Sigmoid colon (tissue), 4 donors: ENCODE data around the gene TMPRSS5.

Source experiments
- CTCF ChIP-seq, 4 experiments: fragments of 450-650 bp in 3 of 4; fragments of 200-600 bp in 1 of 4; IDR thresholded peaks; one replicate each; pipeline ENCODE4 v1.5.1; 2016 to 2019; ENCODE audit warnings: antibody characterized with exemption in 4 of 4, mild to moderate bottlenecking in 3 of 4, moderate library complexity in 2 of 4
- EP300 ChIP-seq, 4 donors: sonication (generic); formaldehyde crosslinking; IDR thresholded peaks; one replicate each; pipeline ENCODE4 v1.6.1; 2017; ENCODE audit warnings: antibody characterized with exemption in 4 of 4
- POLR2AphosphoS5 ChIP-seq, 4 donors: sonication (generic); formaldehyde crosslinking; IDR thresholded peaks; one replicate each; pipeline ENCODE4 v1.6.1; 2017; ENCODE audit warnings: antibody characterized with exemption in 4 of 4

GRCh38 chr11:113723787-113724186 is 17.7 kb upstream of the TMPRSS5 start:
- TF ChIP-seq CTCF (IDR thresholded peaks at IDR 0.05), result no peak
- TF ChIP-seq POLR2AphosphoS5 (IDR thresholded peaks at IDR 0.05), result no peak
- TF ChIP-seq EP300 (IDR thresholded peaks at IDR 0.05), result no peak
